PC-3 (cell line): ENCODE data around the gene IPCEF1.

Experiments used
- EZH2 ChIP-seq: fragments of 300-600 bp; sonication (generic); IDR thresholded peaks from one replicate; pipeline ENCODE4 v1.6.1; 2017; ENCODE audit warnings: antibody characterized with exemption, mild to moderate bottlenecking, low read length; ENCODE audit not compliant: unreplicated experiment
- EZH2phosphoT487 ChIP-seq: fragments of 300-600 bp; sonication (generic); IDR thresholded peaks from 2 replicates; pipeline ENCODE4 v1.6.1; 2018; ENCODE audit warnings: mild to moderate bottlenecking, antibody characterized with exemption, low read length, borderline replicate concordance
- TF ChIP-seq, protein P1 (sequence below): fragments of 300-600 bp; sonication (generic); conservative IDR thresholded peaks from 2 replicates; pipeline ENCODE4 v1.5.1; 2017; ENCODE audit warnings: antibody characterized with exemption, low read depth, mild to moderate bottlenecking, low read length

DNA sequence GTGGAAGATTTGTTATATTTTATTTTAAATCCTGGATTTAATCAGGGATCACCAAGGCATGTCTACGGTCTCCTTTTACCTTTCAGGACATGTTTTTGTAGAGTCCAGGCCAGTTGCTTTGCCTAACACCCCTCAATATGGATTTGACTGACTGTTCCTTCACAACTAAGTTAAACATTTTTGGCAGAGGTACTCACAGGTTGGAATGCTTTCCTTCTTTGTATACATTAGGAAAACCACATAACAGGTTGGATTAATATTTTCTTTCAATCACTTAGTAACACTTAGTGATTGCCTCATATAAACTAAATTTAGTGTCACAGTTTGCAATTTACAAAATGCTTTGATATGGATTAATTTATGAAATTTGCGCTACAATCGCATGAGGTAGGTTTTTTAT, 64.5 kb downstream of the IPCEF1 start:
- TF ChIP-seq, protein P1, sequence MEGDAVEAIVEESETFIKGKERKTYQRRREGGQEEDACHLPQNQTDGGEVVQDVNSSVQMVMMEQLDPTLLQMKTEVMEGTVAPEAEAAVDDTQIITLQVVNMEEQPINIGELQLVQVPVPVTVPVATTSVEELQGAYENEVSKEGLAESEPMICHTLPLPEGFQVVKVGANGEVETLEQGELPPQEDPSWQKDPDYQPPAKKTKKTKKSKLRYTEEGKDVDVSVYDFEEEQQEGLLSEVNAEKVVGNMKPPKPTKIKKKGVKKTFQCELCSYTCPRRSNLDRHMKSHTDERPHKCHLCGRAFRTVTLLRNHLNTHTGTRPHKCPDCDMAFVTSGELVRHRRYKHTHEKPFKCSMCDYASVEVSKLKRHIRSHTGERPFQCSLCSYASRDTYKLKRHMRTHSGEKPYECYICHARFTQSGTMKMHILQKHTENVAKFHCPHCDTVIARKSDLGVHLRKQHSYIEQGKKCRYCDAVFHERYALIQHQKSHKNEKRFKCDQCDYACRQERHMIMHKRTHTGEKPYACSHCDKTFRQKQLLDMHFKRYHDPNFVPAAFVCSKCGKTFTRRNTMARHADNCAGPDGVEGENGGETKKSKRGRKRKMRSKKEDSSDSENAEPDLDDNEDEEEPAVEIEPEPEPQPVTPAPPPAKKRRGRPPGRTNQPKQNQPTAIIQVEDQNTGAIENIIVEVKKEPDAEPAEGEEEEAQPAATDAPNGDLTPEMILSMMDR = no peak
- TF ChIP-seq EZH2 (no peak), EZH2phosphoT487 (no peak)
